ENCODE measurements around the gene ZNF557.

- TF ChIP-seq CTCF (optimal IDR thresholded peaks at IDR 0.05 in 1 of 3, IDR thresholded peaks at IDR 0.05 in 1 of 3, conservative IDR thresholded peaks at IDR 0.05 in 1 of 3; ENCODE audit: extremely low read depth in 1 of 3, insufficient read depth in 2 of 3, low read length in 3 of 3) = no peak
- TF ChIP-seq EZH2 (IDR thresholded peaks at IDR 0.05; ENCODE audit: low read length) = no peak
These were observed 30.1 kb downstream of the ZNF557 start for GRCh38 chr19:7099597-7099921.

Data from keratinocyte (primary cell).